ENCODE measurements around the gene FBXO45.
A peak's percentile ranks its signal among the peaks of the same experiment; 100 is the strongest.
"Not testable (repeated sequence)": the region's sequence is repeated elsewhere in the genome, so short reads cannot be mapped to it uniquely, and the experiment has no call there.

FBXO45 gene

GRCh38 chr3:196619223-196619622 is 50.8 kb downstream of the FBXO45 start:
- DNase-seq (ENCODE audit: low spot score), result no peak

DNA sequence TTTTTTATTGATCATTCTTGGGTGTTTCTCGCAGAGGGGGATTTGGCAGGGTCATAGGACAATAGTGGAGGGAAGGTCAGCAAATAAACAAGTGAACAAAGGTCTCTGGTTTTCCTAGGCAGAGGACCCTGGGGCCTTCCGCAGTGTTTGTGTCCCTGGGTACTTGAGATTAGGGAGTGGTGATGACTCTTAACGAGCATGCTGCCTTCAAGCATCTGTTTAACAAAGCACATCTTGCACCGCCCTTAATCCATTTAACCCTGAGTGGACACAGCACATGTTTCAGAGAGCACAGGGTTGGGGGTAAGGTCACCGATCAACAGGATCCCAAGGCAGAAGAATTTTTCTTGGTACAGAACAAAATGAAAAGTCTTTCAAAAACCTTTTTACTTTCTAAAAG is 51.2 kb downstream of the FBXO45 start:
- not testable (repeated sequence) for DNase-seq (ENCODE audit: low spot score)

- no peak for DNase-seq (ENCODE audit: low spot score)
Observed at GRCh38 chr3:196620161-196620604, 51.7 kb downstream of the FBXO45 start.

GRCh38 chr3:196620684-196621083 is 52.2 kb downstream of the FBXO45 start:
- no peak for DNase-seq (ENCODE audit: low spot score)

DNA sequence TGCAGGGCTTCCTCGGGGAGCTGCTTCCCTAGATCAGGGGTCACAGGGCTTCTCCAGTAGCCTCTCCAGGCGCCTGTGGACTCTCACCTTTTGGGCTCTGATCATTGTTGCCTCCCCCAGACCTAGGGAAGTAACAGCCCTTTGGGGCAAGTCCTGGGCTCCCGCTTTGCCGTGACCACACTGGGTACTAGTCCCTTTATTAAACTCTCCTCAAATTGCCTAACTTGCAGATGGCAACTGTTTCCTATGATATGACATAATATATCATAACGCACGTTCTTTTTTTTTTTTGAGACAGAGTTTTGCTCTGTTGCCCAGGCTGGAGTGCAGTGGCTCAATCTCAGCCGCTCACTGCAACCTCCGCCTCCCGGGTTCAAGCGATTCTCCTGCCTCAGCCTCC is 53.2 kb downstream of the FBXO45 start:
- no peak for DNase-seq (ENCODE audit: low spot score)

DNA sequence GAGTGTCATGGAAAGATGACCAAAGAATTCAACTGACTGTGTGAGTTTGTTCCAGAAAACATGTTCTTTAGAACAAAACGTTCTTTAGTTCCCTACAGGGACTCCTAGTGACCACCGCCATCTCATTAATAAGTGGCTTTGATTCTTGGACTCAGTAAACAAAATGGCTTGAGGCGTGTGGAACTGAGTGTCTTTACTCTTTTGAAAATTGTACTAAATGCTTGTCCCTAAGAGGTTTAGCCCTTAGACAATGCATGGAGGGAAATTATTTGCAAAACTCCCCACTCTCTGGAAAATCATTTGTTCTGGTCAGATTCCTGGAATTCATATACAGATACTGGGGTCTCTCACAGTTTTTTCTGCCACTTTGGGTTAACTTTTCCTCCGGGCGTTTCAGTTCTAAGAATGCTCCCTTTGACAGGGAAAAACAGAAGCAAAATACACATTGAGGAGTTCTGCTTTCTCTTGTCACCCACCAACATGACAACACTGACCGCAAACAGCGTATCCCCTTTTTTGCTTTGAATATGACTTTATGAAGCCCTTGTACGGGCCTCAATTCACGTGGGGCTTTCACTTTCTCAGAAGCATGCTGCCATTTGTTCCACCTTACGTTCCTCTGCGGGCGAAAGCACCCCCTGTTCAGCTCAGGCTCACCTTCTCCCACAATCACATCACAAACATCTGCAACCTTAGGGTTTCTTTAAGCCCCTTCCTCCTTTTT is 55.8 kb downstream of the FBXO45 start:
- no peak for DNase-seq (ENCODE audit: low spot score)

- no peak for DNase-seq (ENCODE audit: low spot score)
Observed at GRCh38 chr3:196624907-196625306, 56.4 kb downstream of the FBXO45 start.

DNA sequence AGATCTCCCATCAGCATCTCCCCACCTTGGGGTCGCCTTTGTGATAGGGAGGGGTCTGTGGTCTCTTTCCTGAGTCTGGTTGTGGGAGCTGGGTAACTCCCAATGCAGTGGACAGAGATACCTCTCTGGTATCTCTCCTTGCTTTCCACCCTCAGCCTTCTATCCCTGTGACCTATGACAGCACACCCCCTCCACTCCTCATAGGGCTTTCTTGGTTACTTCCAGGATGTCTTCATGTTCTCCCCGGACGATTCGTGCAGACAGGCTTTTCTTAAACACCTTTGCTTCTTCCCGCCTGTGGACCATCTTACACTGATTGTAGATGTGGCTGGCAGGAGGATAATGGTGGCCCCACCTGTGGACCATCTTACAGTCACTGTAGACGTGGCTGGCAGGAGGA is 56.9 kb downstream of the FBXO45 start:
- no peak for DNase-seq (ENCODE audit: low spot score)

GRCh38 chr3:196627918-196628231 is 59.4 kb downstream of the FBXO45 start:
- no peak for DNase-seq (ENCODE audit: low spot score)

- no peak for DNase-seq (ENCODE audit: low spot score)
Observed at GRCh38 chr3:196629228-196629627, 60.8 kb downstream of the FBXO45 start.

GRCh38 chr3:196631682-196632045 is 63.2 kb downstream of the FBXO45 start:
- DNase-seq (ENCODE audit: low spot score), result no peak

DNA sequence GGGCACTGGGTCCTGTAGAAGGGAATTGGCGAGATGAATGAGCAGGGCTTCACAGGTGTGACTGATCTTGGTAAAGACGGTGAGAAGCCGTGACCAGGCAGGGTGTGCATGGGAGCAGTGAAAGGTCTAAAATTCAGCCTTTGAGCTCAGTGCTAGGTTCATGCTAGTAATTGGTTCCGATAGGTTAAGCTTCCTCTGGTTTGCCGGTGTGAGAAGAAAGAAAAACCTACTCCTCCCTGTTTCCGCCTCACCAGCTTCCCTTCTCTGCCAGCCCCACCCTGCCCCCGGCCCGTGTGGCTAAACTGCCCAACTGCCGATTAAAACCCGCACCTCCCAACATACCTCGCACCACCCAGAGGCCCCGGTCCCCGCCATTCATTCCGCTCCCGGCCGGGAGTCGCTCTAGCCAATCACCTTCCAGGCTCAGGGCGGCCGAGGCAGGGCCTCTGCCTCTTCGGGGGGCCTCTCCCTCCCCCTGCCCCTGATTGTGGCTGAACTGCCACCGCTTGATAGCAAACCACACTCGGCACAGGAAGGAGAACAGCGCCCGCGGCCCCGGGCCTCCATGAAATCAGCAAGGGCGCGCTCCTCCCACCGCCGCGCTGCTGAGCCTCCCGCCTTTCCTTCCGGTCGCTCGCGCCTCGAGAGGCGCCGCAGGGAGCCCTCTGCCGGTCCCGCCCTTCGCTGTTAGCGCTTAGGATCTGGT is 63.7 kb downstream of the FBXO45 start:
- DNase-seq (ENCODE audit: low spot score), result peak; percentile 87

GRCh38 chr3:196633555-196634151 is 65.2 kb downstream of the FBXO45 start:
- no peak for DNase-seq (ENCODE audit: low spot score)

GRCh38 chr3:196634224-196634623 is 65.8 kb downstream of the FBXO45 start:
- DNase-seq (ENCODE audit: low spot score), result no peak

GRCh38 chr3:196634829-196635228 is 66.4 kb downstream of the FBXO45 start:
- no peak for DNase-seq (ENCODE audit: low spot score)

DNA sequence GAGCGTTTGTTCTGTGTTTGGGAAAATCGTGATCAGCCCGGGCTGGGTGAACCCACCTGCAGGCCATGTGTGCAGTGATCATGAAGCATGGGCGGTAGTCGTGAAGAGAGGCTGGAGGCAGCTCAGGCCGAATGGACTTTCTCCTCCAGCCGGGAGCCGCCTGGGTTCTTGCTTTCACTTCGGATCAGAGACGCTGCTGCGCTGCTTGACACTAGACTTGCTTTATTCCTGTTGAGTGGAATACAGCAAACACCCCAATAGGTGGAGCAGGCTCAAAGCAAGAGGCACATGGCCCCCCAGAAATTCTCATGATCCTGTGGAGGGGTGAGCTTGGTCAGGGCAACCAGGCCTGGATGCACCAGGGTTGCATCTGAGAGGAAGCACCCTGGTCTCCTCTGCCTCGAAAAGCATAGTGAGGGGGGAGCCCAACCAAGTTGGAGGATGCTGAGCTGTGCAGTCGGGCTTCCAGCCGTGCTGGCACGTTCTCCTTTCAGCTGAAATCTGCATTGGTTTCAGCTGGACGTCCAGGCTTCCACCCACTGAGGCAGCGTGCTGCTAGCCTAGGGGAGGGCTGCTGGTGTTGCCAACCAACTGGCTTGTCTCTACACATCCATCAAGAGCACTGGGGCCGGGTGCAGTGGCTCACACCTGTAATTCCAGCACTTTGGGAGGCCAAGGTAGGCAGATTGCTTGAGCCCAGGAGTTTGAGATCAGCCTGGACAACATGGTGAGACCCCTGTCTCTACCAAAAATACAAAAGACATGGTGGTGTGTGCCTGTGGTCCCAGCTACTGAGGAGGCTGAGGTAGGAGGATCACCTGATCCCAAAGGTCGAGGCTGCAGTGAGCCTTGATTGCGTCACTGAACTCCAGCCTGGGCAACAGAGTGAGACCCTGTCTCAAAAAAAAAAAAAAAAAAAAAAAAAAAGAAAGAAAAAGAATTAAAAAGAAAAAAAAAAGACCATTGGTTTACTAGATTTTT is 68.2 kb downstream of the FBXO45 start:
- DNase-seq (ENCODE audit: low spot score), result no peak

- DNase-seq (ENCODE audit: low spot score), result not testable (repeated sequence)
Observed at GRCh38 chr3:196637941-196638340, 69.5 kb downstream of the FBXO45 start.
